ENCODE measurements around the gene C2orf49. TPM values are rescaled to one million over a fixed set of nuclear protein-coding genes. Genes with fewer than 3 reads are reported as not detected.

Gene C2orf49
- total RNA-seq, 1 donor: 18.1 TPM

- no peak for DNase-seq (ENCODE audit: insufficient read length, low spot score, missing footprints)
- Histone ChIP-seq H4K20me1 (ENCODE audit: insufficient read depth, low read length) (peaks cover 30% of the 10 kb centered on the region), H3K9me3 (ENCODE audit: low read depth, low read length) (no peaks in the 10 kb centered on the region), H3K4me3 (ENCODE audit: insufficient read depth, low read length) (no peak overlapping the region), H3K79me2 (ENCODE audit: insufficient read depth, low read length) (peaks cover 13% of the 10 kb centered on the region), H2AFZ (ENCODE audit: low read length) (no peak overlapping the region), H3K27ac (ENCODE audit: low read depth, low read length) (peak overlapping the region; percentile 43), H3K27me3 (ENCODE audit: insufficient read depth, low read length) (no peaks in the 10 kb centered on the region), H3K4me2 (ENCODE audit: insufficient read depth, low read length) (no peak overlapping the region), H3K36me3 (ENCODE audit: insufficient read depth, low read length) (peaks cover 58% of the 10 kb centered on the region), H3K4me1 (ENCODE audit: insufficient read depth, low read length) (peaks cover 24% of the 10 kb centered on the region)
- TF ChIP-seq CTCF (IDR thresholded peaks at IDR 0.05; ENCODE audit: extremely low read depth, low read depth, low read length): no peak
Measured at GRCh38 chr2:105358593-105358992, 21.3 kb downstream of the C2orf49 start.

- Histone ChIP-seq H3K36me3 (ENCODE audit: insufficient read depth, low read length) (peaks cover 86% of the 10 kb centered on the region), H2AFZ (ENCODE audit: low read length) (no peak overlapping the region), H3K4me1 (ENCODE audit: insufficient read depth, low read length) (peaks cover 44% of the 10 kb centered on the region), H3K4me2 (ENCODE audit: insufficient read depth, low read length) (no peak overlapping the region), H3K79me2 (ENCODE audit: insufficient read depth, low read length) (peaks cover 28% of the 10 kb centered on the region), H3K27me3 (ENCODE audit: insufficient read depth, low read length) (no peaks in the 10 kb centered on the region), H4K20me1 (ENCODE audit: insufficient read depth, low read length) (peaks cover 48% of the 10 kb centered on the region), H3K4me3 (ENCODE audit: insufficient read depth, low read length) (no peak overlapping the region), H3K27ac (ENCODE audit: low read depth, low read length) (peak overlapping the region; percentile 27), H3K9me3 (ENCODE audit: low read depth, low read length) (no peaks in the 10 kb centered on the region)
- no peak for DNase-seq (ENCODE audit: insufficient read length, low spot score, missing footprints)
- no peak for TF ChIP-seq CTCF (IDR thresholded peaks at IDR 0.05; ENCODE audit: extremely low read depth, low read depth, low read length)
Measured at GRCh38 chr2:105361102-105361889, 24.0 kb downstream of the C2orf49 start.

GRCh38 chr2:105362862-105363591, 25.7 kb downstream of the C2orf49 start:
- no peak for DNase-seq (ENCODE audit: insufficient read length, low spot score, missing footprints)
- peaks cover 40% of the 10 kb centered on the region for H3K79me2 ChIP-seq (ENCODE audit: insufficient read depth, low read length)

More at GRCh38 chr2:105362862-105363591, 25.7 kb downstream of the C2orf49 start:
- no peaks in the 10 kb centered on the region for H3K27me3 ChIP-seq (ENCODE audit: insufficient read depth, low read length)
- H2AFZ ChIP-seq (ENCODE audit: low read length): no peak overlapping the region
- peaks cover 56% of the 10 kb centered on the region for H4K20me1 ChIP-seq (ENCODE audit: insufficient read depth, low read length)
- H3K27ac ChIP-seq (ENCODE audit: low read depth, low read length): peak overlapping the region; percentile 26
- no peak overlapping the region for H3K4me3 ChIP-seq (ENCODE audit: insufficient read depth, low read length)
- no peak for TF ChIP-seq CTCF (IDR thresholded peaks at IDR 0.05; ENCODE audit: extremely low read depth, low read depth, low read length)
- H3K9me3 ChIP-seq (ENCODE audit: low read depth, low read length): no peaks in the 10 kb centered on the region
- peaks cover 99% of the 10 kb centered on the region for H3K36me3 ChIP-seq (ENCODE audit: insufficient read depth, low read length)
- H3K4me2 ChIP-seq (ENCODE audit: insufficient read depth, low read length): no peak overlapping the region
- H3K4me1 ChIP-seq (ENCODE audit: insufficient read depth, low read length): peaks cover 56% of the 10 kb centered on the region
